Measurements from ENCODE around the gene WDR64.

DNA sequence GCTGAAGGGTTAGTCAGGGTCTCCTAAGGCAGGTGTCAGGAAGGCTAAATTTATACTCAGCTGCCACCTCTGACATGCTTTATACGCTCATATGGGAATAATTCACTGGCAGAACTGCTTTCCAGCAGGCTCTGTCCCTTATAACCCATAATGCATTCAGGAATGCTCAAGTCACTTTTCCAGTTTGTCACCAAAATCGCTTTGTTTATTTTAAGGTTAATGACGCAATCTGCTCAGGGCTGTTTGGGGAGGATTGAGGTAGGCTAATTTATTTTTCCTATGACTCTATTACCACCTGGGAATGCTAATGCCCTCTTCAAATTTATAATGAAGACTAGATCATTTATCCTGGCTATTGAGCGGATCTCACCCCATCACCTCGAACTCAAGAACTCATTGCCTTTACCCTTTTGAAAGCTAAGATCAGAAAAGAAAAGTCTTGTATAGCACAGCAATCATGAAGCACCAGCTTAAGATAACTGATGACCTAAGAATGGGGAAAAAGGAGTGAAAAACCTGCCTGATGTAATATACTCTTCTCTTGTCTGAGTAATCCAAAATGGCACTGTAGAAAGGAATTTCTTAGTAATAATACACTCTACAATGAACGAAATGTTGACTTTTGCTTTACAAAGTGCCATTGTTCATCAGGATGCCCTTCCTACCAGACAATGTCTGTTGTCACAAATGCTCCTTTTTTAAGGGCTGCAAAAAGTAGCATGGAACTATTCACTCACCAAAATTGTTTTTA, 98.0 kb downstream of the WDR64 start:
- TF ChIP-seq, protein P1, sequence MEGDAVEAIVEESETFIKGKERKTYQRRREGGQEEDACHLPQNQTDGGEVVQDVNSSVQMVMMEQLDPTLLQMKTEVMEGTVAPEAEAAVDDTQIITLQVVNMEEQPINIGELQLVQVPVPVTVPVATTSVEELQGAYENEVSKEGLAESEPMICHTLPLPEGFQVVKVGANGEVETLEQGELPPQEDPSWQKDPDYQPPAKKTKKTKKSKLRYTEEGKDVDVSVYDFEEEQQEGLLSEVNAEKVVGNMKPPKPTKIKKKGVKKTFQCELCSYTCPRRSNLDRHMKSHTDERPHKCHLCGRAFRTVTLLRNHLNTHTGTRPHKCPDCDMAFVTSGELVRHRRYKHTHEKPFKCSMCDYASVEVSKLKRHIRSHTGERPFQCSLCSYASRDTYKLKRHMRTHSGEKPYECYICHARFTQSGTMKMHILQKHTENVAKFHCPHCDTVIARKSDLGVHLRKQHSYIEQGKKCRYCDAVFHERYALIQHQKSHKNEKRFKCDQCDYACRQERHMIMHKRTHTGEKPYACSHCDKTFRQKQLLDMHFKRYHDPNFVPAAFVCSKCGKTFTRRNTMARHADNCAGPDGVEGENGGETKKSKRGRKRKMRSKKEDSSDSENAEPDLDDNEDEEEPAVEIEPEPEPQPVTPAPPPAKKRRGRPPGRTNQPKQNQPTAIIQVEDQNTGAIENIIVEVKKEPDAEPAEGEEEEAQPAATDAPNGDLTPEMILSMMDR (IDR thresholded peaks at IDR 0.05; ENCODE audit: extremely low read depth in 1 of 2, insufficient read depth in 1 of 2, low read depth in 1 of 2, low read length in 2 of 2): no peak
- TF ChIP-seq EZH2 (IDR thresholded peaks at IDR 0.05; ENCODE audit: borderline replicate concordance, low read depth, low read length, severe bottlenecking): no peak

Data from endothelial cell of umbilical vein (primary cell).